GM18511 (cell line): ENCODE data around the gene RBKS.
A peak's percentile ranks its signal among the peaks of the same experiment; 100 is the strongest.
"Not testable (repeated sequence)": the region's sequence is repeated elsewhere in the genome, so short reads cannot be mapped to it uniquely, and the experiment has no call there.

Experiments used
- ATAC-seq: cut with Tn5 transposase; IDR thresholded peaks from one replicate; pipeline ENCODE4 v1.9.1; 2021; ENCODE audit warnings: mild to moderate bottlenecking, moderate library complexity; ENCODE audit not compliant: unreplicated experiment

The RBKS gene

GRCh38 chr2:27907547-27907946 is 17.4 kb upstream of the RBKS start:
- no peak for ATAC-seq

DNA sequence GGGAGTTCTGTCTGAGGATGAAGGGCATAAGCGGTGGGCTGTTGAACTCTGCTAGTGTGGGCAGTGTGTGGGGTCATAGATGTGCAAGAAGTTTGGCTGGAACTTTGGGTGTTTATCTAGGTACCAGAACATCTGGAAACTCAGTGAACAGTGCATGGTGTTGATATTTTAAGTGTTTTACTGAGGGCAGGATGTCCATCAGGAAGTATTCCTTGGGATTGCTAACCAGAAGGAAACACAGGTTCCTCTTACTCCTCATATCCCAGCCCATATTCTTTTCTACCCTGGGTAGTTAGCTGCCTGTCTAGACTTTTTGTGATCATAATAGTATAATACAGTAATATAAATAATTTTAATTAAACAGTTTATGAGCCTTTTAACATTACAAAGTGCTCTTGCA is 15.9 kb upstream of the RBKS start:
- no peak for ATAC-seq

DNA sequence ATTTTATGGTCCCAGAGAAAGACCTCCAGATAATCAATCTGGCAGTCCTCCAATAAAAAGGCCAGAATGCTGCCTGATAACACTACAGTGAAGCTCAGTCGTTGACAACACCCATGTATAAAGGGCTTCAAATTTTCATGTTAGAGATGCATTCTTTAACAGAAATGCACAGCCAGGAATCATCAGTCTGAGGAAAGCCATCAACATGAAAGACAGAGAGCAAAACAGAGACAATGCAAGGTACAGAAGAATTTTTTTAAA is 14.1 kb upstream of the RBKS start:
- ATAC-seq: no peak

DNA sequence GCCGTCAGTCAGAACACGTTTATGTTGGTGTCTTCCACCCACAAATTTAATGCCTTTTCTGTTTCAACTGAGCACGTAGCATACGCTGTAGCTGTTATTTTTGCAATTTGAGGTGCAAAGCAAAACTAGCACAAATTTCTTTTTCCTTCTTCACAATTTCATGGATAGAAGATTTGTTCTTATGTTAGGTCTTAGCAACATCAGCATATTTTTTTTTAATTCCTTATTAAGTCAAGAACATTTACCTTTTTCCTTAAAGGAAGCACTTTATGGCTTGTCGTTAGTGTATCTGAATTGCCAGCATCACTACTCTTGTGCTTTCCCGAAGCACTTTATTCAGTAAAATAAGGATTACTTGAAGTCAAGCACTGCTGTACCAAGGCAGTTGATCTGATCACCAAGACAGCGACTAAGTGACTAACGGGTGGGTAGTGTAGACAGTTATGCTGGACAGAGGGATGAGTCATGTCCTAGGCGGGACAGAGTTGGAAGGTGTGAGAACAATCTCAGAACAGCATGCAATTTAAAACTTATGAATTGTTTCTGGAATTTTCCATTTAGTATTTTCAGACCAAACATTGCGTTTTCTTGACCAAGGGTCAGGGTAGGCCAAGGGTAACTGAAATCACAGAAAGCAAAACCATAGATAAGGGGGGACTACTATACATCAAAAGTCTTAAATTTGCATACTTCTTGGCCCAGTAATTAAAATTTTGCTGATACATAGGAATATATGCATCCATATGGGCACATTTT is 13.6 kb upstream of the RBKS start:
- ATAC-seq: no peak

DNA sequence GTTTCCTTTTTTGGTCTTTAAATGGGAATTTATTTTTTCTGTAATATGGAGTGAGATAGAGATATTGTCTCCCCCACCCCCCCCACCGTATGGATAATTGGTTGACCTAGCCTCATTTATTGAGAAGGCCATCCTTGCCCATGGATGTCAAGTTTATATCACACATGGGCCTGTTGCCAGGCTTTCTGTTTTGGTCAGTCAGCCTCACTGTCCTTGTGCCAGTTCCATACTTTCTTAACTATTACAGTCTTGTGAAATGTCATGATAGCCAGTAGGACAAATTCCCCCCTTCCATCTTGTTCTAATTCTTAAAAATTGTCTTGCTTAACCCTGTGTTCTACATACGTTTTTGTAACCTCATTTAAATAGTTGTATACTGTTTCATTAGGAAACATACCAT is 12.8 kb upstream of the RBKS start:
- no peak for ATAC-seq

- no peak for ATAC-seq
These were observed 11.9 kb upstream of the RBKS start for GRCh38 chr2:27902098-27902497.

DNA sequence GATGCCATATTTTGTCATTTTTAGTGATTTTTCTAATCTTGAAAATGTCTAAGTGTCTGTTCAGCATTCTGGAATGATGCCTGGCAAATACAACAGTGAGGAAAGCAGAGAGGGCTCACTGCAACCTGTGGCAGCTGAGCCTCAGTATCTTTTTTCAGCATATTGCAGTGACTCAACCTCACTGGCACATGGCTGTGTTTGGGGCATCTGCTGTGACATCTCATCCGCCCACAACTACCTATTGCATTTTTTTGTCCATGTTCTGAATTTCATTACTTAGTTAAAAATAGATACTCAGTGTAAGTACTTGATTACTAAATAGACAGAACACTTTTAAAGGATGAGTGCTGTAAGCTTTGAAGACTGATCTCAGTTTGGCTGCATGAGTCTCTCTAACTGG is 11.0 kb upstream of the RBKS start:
- no peak for ATAC-seq

DNA sequence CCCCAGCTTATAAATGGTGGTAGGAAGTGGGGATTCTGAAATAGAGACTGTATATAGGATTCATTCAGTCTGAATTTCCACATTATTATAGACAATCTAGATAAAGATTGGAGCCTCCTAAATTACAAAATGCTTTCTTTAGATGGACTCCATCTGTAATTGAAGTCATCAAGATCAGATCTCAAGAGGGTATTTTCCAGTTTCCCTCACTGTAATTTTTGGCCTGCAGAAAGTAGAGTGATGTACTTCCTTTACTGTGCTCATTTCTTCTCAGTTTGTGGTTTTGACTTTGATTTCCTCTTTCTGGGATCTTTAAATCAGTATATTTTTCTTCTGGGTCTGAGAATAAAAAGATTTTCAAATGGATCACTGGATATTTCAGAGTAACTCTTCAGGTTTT is 7.5 kb upstream of the RBKS start:
- ATAC-seq: no peak

DNA sequence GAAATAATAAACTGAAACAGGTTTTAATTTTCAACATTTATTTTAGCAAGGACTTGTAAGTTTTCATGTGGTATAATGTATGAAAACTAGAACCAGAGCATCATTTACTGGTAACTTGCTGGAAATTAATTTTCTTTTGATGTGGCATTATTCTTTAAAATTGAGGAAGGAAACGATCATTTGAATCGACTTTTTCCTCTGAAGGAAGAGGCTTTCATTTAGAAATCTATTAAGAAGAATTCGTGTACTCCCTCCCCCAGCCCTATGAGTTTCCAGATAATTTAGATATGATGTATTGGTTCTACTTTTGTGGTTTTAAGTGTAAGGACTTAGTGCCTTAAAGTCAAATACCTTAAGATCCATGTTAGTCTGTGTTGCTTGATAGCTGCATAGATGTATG is 2.8 kb upstream of the RBKS start:
- ATAC-seq: no peak

DNA sequence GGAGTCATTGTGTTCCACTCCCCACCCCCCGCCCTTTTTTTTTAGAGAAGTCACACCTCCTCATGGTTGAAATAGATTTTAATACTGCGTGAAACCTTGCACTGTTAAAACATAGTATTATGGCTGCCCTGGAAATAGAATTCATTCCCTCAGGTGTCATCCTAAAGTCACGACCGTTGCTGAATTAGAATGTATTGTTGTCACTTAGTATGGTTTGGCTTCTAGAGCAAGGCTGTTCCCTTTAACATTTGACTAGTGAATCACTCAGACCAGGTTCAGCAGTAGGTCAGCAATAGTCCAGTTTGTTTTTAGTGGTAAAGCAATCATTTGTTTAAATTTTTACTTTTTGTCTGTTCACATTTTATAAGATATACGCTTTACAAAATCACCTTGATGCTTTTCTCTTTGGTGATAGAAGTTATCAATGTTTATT is 1.5 kb upstream of the RBKS start:
- no peak for ATAC-seq

DNA sequence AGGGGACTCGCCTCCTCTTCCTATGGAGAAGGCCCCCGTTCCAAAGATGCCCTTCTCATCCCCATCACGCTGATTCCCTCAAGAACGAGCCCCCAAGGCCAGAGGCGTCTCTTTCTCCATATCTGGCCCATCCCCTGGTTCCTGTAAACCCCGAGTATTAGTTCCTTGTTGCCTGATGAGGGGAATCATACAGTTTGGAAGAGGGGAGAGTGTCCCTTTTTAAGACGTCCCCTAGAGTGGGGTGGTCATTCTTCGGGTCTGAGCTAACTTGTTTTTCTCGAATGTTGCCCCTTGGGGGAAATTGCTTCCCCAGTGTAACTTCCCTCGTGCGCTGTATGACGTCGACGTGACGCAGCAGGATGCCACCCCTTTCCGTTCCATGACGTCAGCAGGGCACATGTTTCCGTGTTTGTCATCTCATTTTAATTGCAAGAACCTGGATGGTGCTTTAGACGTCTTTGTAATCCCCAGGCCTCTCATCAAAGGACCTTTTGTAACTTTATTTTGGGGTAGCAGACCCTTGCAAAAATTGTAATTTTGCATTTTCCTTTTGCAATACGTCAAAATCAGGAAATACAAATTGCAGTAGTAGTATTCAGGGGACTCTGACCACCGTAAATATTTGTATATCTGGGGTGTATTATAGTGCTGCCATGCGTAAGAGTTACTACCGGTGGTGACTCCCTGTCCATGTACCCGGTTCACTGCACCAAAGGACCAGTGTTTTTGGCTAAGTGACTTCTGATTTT is 911 bp upstream of the RBKS start:
- ATAC-seq: peak; percentile 34

DNA sequence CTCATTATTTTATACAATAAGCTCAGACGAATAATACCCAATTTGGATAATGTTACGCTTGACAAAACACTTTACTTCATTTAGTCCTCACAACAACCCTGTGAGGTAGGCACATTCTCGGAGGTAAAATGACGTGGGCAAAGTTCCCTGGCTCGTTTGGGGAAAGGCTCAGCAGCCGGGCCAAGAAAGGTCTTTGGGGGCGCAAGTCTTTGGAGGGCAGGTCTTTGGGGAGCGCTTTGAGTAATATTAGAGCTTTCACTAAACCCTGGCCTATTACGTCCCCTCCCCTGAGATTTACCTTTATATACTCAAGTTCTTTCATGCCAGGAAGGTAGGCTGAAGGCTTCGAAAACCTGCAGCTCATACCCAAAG is 427 bp downstream of the RBKS start:
- ATAC-seq: peak; percentile 4

DNA sequence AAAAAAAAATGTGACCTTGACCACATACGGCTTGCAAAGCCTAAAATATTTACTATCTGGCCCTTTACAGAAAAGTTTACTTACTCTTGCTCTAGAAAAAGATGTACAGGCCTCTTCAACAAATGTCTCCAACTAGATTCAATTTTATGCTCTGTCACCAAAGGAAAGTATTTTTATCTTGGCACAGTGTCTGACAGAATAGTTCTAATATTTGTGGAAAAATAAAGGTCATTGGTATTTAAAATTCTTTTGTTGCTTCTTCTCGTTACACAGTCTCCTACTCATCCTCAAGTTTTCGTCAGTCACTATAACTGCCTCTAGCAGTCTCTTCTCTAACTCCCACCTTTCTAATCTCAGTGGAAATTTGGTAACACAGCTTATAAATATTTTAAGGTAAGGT is 1.4 kb downstream of the RBKS start:
- no peak for ATAC-seq

DNA sequence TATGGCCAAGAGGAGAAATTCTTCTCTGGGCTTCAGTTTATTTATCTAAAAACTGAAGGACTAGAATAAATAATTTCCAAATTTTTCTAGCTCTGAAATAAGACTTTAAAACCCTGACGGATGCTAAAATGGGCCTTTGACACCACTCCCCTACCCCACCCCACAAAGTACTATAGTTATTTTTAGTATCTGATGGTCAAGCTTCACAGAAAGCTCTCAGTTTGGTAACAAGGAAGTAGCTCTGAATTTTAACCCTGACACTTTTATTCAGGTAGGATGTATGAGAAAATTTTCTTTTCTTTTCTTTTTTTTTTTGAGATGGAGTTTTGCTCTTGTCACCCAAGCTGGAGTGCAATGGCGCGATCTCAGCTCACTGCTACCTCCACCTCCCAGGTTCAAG is 2.4 kb downstream of the RBKS start:
- no peak for ATAC-seq

DNA sequence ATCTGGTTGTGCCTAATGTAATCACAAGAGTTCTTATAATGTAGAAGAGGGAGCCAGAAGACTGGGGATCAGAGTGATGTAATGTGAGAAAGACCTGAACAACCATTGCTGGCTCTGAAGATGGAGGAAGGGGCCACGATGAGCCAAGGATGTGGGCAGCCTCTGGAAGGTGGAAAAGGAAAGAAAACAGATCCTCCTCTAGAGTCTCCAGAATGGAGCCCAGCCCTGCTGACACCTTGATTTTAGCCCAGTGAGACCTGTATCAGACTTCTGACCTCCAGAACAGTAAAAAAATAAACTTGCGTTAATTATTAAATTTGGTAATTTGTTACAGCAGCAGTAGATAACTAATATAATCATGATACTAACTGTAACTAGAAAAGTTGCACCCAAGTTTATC is 3.1 kb downstream of the RBKS start:
- ATAC-seq: no peak

DNA sequence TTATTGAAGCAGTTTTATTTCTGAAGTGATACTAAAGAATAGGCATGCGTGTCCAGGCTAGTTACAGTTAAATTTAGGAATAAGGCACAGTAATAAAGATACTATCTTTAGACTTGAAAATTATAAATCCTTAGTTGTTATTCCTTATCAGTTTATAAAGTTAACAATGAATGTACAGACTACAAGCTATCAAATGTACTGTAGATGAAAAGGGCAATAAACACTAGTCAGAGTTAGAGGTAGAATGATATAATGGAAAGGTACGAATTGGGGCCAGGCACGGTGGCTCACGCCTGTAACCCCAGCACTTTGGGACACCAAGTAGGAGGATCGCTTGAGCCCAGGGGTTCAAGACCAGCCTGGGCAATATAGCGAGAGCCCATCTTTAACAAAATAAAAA is 3.9 kb downstream of the RBKS start:
- ATAC-seq: no peak

DNA sequence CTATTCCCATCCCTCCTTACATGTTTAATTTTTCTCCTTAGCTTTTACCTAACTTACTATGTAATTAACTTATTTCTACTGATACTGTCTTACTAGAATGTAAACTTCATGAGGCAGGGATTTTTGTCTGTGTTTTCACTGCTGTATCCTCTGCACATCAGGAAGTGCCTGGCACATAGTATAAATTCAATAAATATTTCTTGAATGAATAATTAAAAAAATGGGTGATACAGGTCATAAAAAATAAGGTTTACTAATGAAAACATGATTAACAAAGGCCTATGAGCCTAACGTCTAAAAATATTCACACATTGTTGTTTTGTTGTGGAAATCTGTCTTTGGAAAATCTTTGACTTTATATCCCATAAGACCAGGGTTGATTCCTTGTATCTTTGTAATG is 4.5 kb downstream of the RBKS start:
- ATAC-seq: no peak

DNA sequence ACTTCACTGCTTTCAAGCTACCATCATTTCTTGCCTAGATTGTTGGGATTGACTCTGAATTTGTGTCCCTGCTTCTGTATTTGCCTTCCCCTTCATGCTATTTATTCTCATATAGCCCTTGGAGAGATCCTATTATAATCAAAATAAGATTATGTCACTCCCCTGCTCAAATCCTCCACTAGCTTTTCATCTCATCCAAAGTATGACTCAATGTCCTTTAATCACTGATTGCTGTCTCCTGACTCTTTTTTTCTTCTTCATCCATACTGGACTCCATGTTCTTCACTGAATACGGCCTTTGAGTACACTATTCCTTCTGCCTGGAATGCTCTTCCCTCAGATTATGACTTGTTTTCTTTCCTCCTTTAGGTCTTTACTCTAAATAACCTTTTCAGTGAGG is 5.0 kb downstream of the RBKS start:
- ATAC-seq: no peak

- ATAC-seq: no peak
These were observed 5.6 kb downstream of the RBKS start for GRCh38 chr2:27884601-27885000.

DNA sequence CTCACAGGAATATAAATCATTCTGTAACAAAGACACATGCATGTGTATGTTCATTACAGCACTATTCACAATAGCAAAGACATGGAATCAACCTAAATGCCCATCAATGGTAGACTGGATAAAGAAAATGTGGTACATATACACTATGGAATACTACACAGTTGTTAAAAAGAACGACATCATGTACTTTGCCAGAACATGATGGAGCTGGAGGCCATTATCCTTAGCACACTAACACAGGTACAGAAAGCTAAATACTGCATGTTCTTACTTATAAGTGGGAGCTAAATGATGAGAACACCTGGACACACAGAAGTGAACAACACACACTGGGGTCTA is 7.6 kb downstream of the RBKS start:
- ATAC-seq: not testable (repeated sequence)

- ATAC-seq: not testable (repeated sequence)
These were observed 8.2 kb downstream of the RBKS start for GRCh38 chr2:27881815-27882583.

DNA sequence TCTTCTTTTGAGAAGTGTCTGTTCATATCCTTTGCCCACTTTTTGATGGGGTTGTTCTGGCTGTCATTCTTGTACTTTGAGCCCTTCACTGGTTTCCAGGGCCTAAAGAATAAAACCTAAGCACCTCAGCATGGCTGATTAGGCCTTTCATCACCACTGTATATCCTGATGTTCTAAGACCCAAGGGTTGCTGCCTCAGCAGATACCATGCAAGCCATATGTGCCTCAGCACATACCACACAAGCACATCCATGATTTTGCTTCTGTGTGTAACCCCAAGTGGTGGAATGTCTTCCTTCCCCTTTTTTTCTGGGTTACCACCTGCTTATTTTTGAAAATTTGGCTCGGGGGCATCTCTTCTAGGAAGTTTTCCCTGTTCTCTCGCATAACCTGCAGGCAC is 11.4 kb downstream of the RBKS start:
- ATAC-seq: no peak
